GM12864 (cell line): ENCODE results near the gene FGFR3.

ENCODE experiments used
- DNase-seq: peaks from one replicate; pipeline ENCODE4 v3.0.0-alpha.2; 2011; ENCODE audit warnings: low read depth
- H3K4me3 ChIP-seq: 2 replicates; pipeline ENCODE4 v1.5.1; 2011; ENCODE audit warnings: mild to moderate bottlenecking, low read depth, low read length, control low read depth
- CTCF ChIP-seq: IDR thresholded peaks from 2 replicates; pipeline ENCODE4 v1.5.1; 2011; ENCODE audit warnings: low read depth, mild to moderate bottlenecking, moderate library complexity, low read length, control low read depth, inconsistent platforms; ENCODE audit errors: missing control alignments

FGFR3 gene

GRCh38 chr4:1776521-1777161 is 16.5 kb upstream of the FGFR3 start:
- no peak overlapping the region for H3K4me3 ChIP-seq
- TF ChIP-seq CTCF, result no peak
- DNase-seq, result no peak

GRCh38 chr4:1777822-1778641 is 15.1 kb upstream of the FGFR3 start:
- H3K4me3 ChIP-seq, result no peak overlapping the region
- no peak for TF ChIP-seq CTCF
- no peak for DNase-seq

- DNase-seq, result no peak
- TF ChIP-seq CTCF, result no peak
- no peak overlapping the region for H3K4me3 ChIP-seq
These were observed 14.3 kb upstream of the FGFR3 start for GRCh38 chr4:1778642-1779392.

GRCh38 chr4:1779588-1780382 is 13.3 kb upstream of the FGFR3 start:
- no peak overlapping the region for H3K4me3 ChIP-seq
- DNase-seq, result no peak
- TF ChIP-seq CTCF, result no peak

GRCh38 chr4:1780435-1780834 is 12.7 kb upstream of the FGFR3 start:
- H3K4me3 ChIP-seq, result no peak overlapping the region
- no peak for TF ChIP-seq CTCF
- DNase-seq, result no peak

- no peak for TF ChIP-seq CTCF
- DNase-seq, result no peak
- no peak overlapping the region for H3K4me3 ChIP-seq
These were observed 10.1 kb upstream of the FGFR3 start for GRCh38 chr4:1783015-1783414.
